Measurements from ENCODE around the gene DCAF12L1.

Gene DCAF12L1

DNA sequence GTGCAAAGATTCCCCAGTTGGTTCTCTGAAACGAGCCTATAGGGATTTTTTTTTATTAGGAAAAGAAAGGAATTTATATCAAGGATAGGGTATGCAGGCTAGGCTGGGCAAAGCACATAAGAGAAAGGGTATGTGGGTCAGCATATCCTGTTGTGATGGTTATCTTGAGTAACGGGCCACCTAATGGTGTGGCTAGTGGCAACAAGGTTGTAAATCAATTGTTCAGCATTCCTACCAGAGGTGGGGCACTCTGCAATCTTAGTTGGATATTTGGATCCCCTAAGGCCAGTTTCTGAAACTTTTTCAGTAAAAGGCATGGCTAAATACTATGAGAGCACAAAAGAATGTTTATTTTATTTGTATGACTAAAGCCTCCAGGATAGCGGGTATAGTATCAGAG, 42.7 kb downstream of the DCAF12L1 start:
- FAIRE-seq (no peak), DNase-seq (ENCODE audit: insufficient read length, low spot score) (no peak)
- TF ChIP-seq, protein P1, sequence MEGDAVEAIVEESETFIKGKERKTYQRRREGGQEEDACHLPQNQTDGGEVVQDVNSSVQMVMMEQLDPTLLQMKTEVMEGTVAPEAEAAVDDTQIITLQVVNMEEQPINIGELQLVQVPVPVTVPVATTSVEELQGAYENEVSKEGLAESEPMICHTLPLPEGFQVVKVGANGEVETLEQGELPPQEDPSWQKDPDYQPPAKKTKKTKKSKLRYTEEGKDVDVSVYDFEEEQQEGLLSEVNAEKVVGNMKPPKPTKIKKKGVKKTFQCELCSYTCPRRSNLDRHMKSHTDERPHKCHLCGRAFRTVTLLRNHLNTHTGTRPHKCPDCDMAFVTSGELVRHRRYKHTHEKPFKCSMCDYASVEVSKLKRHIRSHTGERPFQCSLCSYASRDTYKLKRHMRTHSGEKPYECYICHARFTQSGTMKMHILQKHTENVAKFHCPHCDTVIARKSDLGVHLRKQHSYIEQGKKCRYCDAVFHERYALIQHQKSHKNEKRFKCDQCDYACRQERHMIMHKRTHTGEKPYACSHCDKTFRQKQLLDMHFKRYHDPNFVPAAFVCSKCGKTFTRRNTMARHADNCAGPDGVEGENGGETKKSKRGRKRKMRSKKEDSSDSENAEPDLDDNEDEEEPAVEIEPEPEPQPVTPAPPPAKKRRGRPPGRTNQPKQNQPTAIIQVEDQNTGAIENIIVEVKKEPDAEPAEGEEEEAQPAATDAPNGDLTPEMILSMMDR (IDR thresholded peaks at IDR 0.05; ENCODE audit: insufficient read depth, missing control alignments), result no peak
